Stimulated activated CD4-positive, alpha-beta T cell treated with anti-CD3 and anti-CD28 coated beads, TNF-alpha, amount 100 ng/mL, for 1 hour (primary cell): ENCODE results near the gene BSN.
A peak's percentile ranks its signal among the peaks of the same experiment; 100 is the strongest.

Source experiments
- DNase-seq, 3 donors: peaks; one replicate each; pipeline ENCODE4 v3.0.0-alpha.2; 2020; ENCODE audit warnings: low read depth in 3 of 3, low spot score in 1 of 3

The BSN gene

DNA sequence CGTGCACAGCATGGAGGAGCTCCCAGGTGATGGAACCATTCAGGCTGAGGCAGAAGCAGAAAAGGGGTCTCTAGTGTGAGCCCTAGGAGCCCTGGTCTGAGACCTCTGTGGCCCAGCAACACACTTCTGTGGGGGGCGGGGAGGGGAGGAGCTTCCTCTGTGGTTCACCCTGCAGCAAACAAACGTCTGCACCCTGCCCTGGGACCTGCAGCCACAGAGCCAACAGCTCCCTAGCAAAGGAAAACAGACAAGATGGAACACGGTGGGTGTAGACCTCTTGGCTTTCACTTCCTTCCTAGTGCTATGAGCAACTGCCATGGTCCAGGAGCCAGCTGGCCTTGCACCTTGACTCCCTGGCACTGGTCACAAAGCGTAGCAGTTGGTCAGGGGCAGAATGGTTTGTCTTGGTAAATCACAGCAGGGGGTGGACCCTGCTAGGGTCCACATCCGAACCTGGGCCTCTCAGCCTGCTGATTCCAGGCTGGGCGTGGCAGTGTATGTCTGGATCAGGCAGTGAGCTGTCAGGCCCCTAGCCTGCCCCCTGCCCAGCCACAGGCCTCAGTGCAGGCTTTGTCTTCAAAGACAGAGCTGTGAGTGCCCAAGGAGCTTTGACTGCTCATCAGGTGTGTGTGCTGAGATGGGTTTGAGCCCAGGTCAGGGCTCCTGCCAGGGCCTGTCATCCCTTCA, 158.5 kb downstream of the BSN start:
- no peak for DNase-seq

DNA sequence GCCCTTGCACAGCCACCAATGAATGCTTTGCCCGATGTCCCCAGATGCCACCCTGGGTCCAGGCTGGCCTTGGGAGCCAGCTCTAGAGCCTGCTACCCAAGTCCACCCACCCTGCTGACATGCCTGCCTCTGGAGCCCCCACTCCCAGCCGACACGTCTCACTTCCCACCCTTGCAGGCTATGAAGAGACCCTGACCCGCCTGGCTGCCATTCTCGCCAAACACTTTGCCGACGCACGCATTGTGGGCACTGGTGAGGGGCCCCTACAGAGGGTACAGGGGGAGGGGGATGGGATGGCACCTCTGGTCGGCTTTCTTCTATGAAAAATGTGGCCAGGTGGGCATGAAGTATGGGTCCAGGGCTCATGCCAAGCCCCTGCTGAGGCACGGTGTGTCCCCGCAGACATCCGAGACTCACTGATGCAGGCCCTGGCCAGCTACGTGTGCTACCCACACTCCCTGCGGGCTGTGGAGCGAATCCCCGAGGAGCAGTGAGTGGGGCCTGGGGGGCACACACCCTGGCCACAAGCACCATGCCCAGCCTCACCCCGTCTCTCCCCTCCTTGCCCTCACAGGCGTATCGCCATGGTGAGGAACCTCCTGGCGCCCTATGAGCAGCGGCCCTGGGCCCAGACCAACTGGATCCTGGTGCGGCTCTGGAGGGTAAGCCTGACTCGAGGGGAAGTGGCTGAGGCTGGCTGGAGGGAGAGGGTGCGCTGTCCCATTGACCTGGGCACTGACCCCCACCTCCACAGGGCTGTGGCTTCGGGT, 159.2 kb downstream of the BSN start:
- DNase-seq, result no peak

DNA sequence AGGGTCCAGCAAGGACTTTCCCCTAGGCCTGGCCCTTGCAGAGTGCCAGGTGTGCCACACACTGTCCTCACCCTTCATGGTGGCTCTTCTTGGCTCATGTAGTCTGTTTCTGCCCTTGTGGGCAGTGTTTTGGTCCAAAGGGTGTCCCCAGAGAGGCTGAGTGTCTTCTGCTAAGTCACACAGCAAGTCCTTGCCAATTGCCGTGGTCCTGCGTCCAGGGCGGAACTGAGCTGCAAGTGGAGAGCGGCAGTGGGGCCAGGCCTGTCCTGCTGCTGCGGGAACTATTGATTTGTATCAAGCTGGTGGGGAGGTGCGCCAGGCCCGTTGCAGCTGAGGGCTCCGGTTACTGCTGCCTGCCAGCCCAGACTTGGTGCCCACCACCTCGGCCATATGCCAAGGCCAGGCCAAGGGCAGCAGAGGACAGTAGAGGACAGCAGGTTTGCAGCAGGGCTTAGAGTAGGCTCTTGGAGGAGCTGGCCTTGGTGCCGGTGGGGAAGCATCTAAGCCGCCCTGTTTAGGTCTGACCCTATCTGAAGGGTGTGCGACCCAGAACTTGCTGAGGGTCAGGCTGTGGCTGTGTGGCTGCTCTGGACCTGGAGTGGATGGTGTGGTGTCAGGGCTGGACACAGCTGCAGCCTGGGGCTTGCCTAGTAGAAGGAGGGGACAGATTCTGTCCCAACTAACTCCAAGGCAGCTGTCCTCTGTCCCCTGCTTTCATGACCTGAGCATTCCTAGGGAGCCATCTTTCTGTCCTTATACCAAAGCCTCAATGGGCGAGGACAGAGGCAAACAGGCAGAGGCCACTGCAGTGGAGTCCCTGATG, 160.7 kb downstream of the BSN start:
- no peak for DNase-seq

DNA sequence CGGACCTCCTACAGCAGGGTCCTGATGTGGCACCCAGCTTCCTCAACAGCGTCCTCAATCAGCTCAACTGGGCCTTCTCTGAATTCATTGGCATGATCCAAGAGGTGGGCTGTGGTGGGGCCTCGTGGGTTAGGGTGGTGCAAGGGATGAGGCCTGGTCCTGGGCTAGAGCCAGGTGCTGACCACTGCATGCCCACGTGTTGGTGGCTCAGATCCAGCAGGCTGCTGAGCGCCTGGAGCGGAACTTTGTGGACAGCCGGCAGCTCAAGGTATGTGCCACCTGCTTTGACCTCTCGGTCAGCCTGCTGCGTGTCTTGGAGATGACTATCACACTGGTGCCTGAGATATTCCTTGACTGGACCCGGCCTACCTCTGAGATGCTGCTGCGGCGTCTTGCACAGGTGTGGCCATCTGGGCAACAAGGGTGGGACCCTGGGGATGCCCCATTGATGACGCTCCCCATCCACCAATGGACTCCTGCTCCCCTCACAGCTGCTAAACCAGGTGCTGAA, 161.4 kb downstream of the BSN start:
- DNase-seq, result no peak

DNA sequence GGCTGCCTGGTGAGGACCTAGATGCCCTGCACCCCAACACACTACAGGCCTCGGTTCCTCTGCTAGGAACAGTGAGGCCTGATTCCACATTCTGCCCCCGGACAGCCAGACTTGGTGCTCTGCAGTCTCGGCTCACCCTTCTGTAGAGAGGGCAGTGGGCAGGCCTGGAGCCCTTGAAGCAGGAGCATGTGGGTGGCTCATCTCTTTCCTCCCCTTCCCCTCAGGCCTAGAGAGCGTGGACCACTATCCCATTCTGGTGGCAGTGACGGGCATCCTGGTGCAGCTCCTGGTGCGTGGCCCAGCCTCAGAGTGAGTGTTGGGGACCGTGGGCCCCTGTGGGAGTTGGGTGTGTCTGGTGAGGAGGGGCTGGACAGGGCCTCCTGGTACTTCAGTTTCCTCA, 161.9 kb downstream of the BSN start:
- DNase-seq, result no peak

GRCh38 chr3:49716691-49717210, 162.5 kb downstream of the BSN start:
- no peak for DNase-seq

GRCh38 chr3:49717211-49717958, 163.1 kb downstream of the BSN start:
- DNase-seq, result no peak

- no peak for DNase-seq
These were observed 163.9 kb downstream of the BSN start for GRCh38 chr3:49717959-49718857.

- no peak for DNase-seq
These were observed 164.6 kb downstream of the BSN start for GRCh38 chr3:49718858-49719213.

GRCh38 chr3:49719214-49719884, 165.1 kb downstream of the BSN start, which contains the start of gene AMIGO3:
Gene AMIGO3 (minus strand): TSS chr3:49719684. CDS start chr3:49719465, 219 bp downstream.
- DNase-seq, result peak; percentile 65 to 86 (median 68)
